Measurements from ENCODE around the gene DOCK3. TPM values are rescaled to one million over a fixed set of nuclear protein-coding genes. Genes with fewer than 3 reads are reported as not detected.
"Not testable (repeated sequence)": the region's sequence is repeated elsewhere in the genome, so short reads cannot be mapped to it uniquely, and the experiment has no call there.

The DOCK3 gene
- total and polyA plus RNA-seq, 4 donors: 0.01 to 0.08 (median 0.06) TPM; not detected in 1

DNA sequence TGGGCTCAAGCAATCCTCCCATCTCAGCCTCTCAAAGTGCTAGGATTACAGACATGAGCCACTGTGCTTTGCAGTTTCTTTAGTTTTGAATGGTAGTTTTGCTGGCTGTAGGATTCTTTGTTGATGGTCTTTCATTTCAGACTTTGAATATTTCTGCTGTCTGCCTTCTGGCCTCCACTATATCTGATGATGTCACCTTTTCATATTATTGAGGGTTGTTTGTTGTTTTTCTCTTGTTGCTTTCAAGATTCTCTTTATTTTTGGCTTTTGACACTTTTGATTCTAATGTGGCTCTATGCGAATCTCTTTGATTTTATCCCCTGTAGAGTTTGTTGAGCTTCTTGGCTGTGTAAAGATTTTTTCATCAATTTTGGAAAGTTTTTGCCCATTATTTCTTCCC lies 631.4 kb downstream of the DOCK3 start:
- Histone ChIP-seq H3K36me3 (ENCODE audit: control insufficient read depth in 4 of 4, insufficient read depth in 3 of 4, low read depth in 1 of 4, low read length in 3 of 4) (no peaks in the 10 kb centered on the region), H3K4me3 (ENCODE audit: low read depth in 1 of 3, low read length in 3 of 3) (no peak overlapping the region), H3K27ac (ENCODE audit: low read depth in 1 of 2, low read length in 2 of 2) (no peak overlapping the region), H3K9ac (ENCODE audit: low read depth in 1 of 2, low read length in 2 of 2) (no peak overlapping the region), H3K4me1 (ENCODE audit: control insufficient read depth in 4 of 4, insufficient read depth in 4 of 4, low read length in 3 of 4) (no peaks in the 10 kb centered on the region), H3K27me3 (ENCODE audit: control insufficient read depth in 4 of 4, insufficient read depth in 4 of 4, low read length in 3 of 4) (peaks cover 0 to 3% (median 0%) of the 10 kb centered on the region in 4 donors), H3K9me3 (ENCODE audit: control insufficient read depth in 4 of 4, low read length in 3 of 4) (no peaks in the 10 kb centered on the region)
- 98% methylated on average over 1 of the region's 1 CpG for WGBS
- TF ChIP-seq, protein P1, sequence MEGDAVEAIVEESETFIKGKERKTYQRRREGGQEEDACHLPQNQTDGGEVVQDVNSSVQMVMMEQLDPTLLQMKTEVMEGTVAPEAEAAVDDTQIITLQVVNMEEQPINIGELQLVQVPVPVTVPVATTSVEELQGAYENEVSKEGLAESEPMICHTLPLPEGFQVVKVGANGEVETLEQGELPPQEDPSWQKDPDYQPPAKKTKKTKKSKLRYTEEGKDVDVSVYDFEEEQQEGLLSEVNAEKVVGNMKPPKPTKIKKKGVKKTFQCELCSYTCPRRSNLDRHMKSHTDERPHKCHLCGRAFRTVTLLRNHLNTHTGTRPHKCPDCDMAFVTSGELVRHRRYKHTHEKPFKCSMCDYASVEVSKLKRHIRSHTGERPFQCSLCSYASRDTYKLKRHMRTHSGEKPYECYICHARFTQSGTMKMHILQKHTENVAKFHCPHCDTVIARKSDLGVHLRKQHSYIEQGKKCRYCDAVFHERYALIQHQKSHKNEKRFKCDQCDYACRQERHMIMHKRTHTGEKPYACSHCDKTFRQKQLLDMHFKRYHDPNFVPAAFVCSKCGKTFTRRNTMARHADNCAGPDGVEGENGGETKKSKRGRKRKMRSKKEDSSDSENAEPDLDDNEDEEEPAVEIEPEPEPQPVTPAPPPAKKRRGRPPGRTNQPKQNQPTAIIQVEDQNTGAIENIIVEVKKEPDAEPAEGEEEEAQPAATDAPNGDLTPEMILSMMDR (IDR thresholded peaks at IDR 0.05; ENCODE audit: low read depth, low read length, missing input control): no peak
- no peak for TF ChIP-seq RXRA (IDR thresholded peaks at IDR 0.05)
- no peak for DNase-seq (ENCODE audit: low spot score)

DNA sequence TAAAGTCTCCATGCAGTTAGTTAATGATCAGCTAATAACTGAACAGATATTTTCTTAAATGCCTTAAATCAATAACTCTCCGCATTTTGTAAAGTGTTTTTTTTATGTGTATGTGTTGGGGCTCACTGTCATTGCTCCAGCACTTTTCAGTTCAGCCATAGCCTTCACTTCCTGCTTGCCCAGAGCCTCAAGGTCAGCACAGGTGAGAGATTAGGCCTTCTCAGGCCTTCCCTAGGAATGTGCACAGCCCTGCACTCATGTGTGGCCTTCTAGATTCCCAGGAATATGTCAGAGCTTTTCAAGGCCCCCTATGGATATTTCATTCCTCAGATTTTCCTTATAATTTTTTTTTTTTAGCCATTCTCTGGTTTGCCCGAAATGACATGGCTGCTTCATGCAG lies 632.7 kb downstream of the DOCK3 start:
- TF ChIP-seq RXRA (IDR thresholded peaks at IDR 0.05): no peak
- H3K4me3 ChIP-seq (ENCODE audit: low read depth in 1 of 3, low read length in 3 of 3): no peak overlapping the region
- WGBS: 77% methylated on average over 2 of the region's 2 CpGs
- no peaks in the 10 kb centered on the region for H3K4me1 ChIP-seq (ENCODE audit: control insufficient read depth in 4 of 4, insufficient read depth in 4 of 4, low read length in 3 of 4)
- peaks cover 0 to 3% (median 0%) of the 10 kb centered on the region in 4 donors for H3K27me3 ChIP-seq (ENCODE audit: control insufficient read depth in 4 of 4, insufficient read depth in 4 of 4, low read length in 3 of 4)
- no peak overlapping the region for H3K9ac ChIP-seq (ENCODE audit: low read depth in 1 of 2, low read length in 2 of 2)
- H3K9me3 ChIP-seq (ENCODE audit: control insufficient read depth in 4 of 4, low read length in 3 of 4): no peaks in the 10 kb centered on the region
- H3K36me3 ChIP-seq (ENCODE audit: control insufficient read depth in 4 of 4, insufficient read depth in 3 of 4, low read depth in 1 of 4, low read length in 3 of 4): no peaks in the 10 kb centered on the region
- H3K27ac ChIP-seq (ENCODE audit: low read depth in 1 of 2, low read length in 2 of 2): no peak overlapping the region
- DNase-seq (ENCODE audit: low spot score): no peak

DNA sequence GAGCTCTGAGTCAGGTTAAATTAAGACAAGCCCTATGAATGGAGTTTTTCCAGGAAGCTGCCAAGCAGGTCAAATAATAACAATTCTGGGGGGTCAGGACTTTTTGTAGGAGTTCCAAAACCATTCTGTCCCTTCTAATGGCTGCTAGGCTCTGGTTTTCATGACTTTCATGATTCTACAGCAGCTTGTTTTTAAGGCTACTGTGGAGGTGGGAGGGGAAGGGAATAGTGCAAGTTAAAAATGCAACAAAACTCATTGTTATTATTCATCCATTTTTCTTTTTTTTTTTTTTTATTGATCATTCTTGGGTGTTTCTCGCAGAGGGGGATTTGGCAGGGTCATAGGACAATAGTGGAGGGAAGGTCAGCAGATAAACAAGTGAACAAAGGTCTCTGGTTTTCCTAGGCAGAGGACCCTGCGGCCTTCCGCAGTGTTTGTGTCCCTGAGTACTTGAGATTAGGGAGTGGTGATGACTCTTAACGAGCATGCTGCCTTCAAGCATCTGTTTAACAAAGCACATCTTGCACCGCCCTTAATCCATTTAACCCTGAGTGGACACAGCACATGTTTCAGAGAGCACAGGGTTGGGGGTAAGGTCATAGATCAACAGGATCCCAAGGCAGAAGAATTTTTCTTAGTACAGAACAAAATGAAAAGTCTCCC lies 633.3 kb downstream of the DOCK3 start:
- not testable (repeated sequence) for H3K4me3 ChIP-seq (ENCODE audit: low read depth in 1 of 3, low read length in 3 of 3); H3K27ac ChIP-seq (ENCODE audit: low read depth in 1 of 2, low read length in 2 of 2); DNase-seq (ENCODE audit: low spot score); H3K9ac ChIP-seq (ENCODE audit: low read depth in 1 of 2, low read length in 2 of 2); H3K36me3 ChIP-seq (ENCODE audit: control insufficient read depth in 4 of 4, insufficient read depth in 3 of 4, low read depth in 1 of 4, low read length in 3 of 4); H3K27me3 ChIP-seq (ENCODE audit: control insufficient read depth in 4 of 4, insufficient read depth in 4 of 4, low read length in 3 of 4); H3K4me1 ChIP-seq (ENCODE audit: control insufficient read depth in 4 of 4, insufficient read depth in 4 of 4, low read length in 3 of 4); H3K9me3 ChIP-seq (ENCODE audit: control insufficient read depth in 4 of 4, low read length in 3 of 4)
- WGBS: 25% methylated on average over 1 of the region's 5 CpGs

DNA sequence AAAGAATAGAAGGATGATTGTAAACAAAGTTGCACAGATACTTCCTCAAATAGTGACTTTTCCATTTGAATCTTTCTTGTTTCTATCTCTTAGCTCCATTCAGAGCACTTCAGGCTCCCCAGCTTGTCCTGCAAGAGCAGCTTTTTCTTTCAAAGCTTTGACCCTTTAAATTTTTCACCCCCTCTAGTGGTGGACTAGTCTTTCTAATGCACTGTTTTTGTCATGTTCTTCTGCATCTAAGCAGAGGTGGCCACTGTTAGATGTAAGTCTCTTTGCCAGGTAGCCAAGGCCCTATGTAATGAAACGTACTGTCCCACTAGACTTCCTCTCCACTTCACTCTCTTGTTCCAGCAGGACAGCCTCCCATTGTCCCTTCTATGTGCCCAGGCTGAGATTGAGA lies 636.3 kb downstream of the DOCK3 start:
- Histone ChIP-seq H3K36me3 (ENCODE audit: control insufficient read depth in 4 of 4, insufficient read depth in 3 of 4, low read depth in 1 of 4, low read length in 3 of 4) (no peaks in the 10 kb centered on the region), H3K4me1 (ENCODE audit: control insufficient read depth in 4 of 4, insufficient read depth in 4 of 4, low read length in 3 of 4) (no peaks in the 10 kb centered on the region), H3K4me3 (ENCODE audit: low read depth in 1 of 3, low read length in 3 of 3) (no peak overlapping the region), H3K9me3 (ENCODE audit: control insufficient read depth in 4 of 4, low read length in 3 of 4) (no peaks in the 10 kb centered on the region), H3K27me3 (ENCODE audit: control insufficient read depth in 4 of 4, insufficient read depth in 4 of 4, low read length in 3 of 4) (no peaks in the 10 kb centered on the region), H3K27ac (ENCODE audit: low read depth in 1 of 2, low read length in 2 of 2) (no peak overlapping the region), H3K9ac (ENCODE audit: low read depth in 1 of 2, low read length in 2 of 2) (no peak overlapping the region)
- TF ChIP-seq, protein P1 (IDR thresholded peaks at IDR 0.05; ENCODE audit: low read depth, low read length, missing input control): peak; percentile 36
- TF ChIP-seq, protein P2, sequence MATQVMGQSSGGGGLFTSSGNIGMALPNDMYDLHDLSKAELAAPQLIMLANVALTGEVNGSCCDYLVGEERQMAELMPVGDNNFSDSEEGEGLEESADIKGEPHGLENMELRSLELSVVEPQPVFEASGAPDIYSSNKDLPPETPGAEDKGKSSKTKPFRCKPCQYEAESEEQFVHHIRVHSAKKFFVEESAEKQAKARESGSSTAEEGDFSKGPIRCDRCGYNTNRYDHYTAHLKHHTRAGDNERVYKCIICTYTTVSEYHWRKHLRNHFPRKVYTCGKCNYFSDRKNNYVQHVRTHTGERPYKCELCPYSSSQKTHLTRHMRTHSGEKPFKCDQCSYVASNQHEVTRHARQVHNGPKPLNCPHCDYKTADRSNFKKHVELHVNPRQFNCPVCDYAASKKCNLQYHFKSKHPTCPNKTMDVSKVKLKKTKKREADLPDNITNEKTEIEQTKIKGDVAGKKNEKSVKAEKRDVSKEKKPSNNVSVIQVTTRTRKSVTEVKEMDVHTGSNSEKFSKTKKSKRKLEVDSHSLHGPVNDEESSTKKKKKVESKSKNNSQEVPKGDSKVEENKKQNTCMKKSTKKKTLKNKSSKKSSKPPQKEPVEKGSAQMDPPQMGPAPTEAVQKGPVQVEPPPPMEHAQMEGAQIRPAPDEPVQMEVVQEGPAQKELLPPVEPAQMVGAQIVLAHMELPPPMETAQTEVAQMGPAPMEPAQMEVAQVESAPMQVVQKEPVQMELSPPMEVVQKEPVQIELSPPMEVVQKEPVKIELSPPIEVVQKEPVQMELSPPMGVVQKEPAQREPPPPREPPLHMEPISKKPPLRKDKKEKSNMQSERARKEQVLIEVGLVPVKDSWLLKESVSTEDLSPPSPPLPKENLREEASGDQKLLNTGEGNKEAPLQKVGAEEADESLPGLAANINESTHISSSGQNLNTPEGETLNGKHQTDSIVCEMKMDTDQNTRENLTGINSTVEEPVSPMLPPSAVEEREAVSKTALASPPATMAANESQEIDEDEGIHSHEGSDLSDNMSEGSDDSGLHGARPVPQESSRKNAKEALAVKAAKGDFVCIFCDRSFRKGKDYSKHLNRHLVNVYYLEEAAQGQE (IDR thresholded peaks at IDR 0.05): no peak
- peak; percentile 62 to 70 for TF ChIP-seq RAD21 (IDR thresholded peaks at IDR 0.05)
- 31% methylated on average over 1 of the region's 1 CpG for WGBS
- no peak for DNase-seq (ENCODE audit: low spot score)

Data from liver (tissue), 9 donors.